Uterus (tissue), 2 donors: ENCODE measurements around the gene CMTR2.

ENCODE experiments used
- POLR2A ChIP-seq, 2 donors: fragments of 450-650 bp; IDR thresholded peaks; one replicate each; pipeline ENCODE4 v1.6.1; 2016; ENCODE audit warnings: antibody characterized with exemption in 2 of 2, mild to moderate bottlenecking in 1 of 2, moderate library complexity in 1 of 2
- TF ChIP-seq, protein P1 (sequence below), 4 experiments: fragments of 200-600 bp in 2 of 4; fragments of 450-650 bp in 2 of 4; sonication (generic) in 2 of 4; IDR thresholded peaks; one replicate each; pipeline ENCODE4 v1.5.1; 2016 to 2019; ENCODE audit warnings: antibody characterized with exemption in 4 of 4, mild to moderate bottlenecking in 2 of 4, moderate library complexity in 1 of 4

DNA sequence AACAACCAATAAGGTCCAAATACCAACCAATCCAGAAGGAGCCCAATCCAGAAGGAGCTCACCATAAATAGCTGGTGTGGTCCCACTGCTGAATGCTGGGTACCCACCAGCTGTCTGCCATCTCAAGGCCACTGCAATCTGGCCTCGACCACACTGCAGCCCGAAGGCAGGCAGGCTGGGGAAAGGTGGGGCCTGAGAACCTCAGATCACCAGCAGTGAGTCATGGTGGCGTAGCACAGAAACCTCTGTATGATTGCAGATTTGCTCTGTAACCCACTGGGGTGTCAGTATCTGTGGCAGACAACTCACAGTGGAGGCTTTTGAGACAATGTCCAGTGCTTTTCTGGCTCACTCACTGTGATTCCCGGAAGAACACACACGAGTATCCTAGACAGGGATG is 14.7 kb upstream of the CMTR2 start:
- TF ChIP-seq POLR2A (IDR thresholded peaks at IDR 0.05), result no peak
- TF ChIP-seq, protein P1, sequence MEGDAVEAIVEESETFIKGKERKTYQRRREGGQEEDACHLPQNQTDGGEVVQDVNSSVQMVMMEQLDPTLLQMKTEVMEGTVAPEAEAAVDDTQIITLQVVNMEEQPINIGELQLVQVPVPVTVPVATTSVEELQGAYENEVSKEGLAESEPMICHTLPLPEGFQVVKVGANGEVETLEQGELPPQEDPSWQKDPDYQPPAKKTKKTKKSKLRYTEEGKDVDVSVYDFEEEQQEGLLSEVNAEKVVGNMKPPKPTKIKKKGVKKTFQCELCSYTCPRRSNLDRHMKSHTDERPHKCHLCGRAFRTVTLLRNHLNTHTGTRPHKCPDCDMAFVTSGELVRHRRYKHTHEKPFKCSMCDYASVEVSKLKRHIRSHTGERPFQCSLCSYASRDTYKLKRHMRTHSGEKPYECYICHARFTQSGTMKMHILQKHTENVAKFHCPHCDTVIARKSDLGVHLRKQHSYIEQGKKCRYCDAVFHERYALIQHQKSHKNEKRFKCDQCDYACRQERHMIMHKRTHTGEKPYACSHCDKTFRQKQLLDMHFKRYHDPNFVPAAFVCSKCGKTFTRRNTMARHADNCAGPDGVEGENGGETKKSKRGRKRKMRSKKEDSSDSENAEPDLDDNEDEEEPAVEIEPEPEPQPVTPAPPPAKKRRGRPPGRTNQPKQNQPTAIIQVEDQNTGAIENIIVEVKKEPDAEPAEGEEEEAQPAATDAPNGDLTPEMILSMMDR (IDR thresholded peaks at IDR 0.05), result no peak
